Anterior cingulate cortex (tissue), 58 donors: Measurements from ENCODE around the gene SNX32.

Experiments used
- DNase-seq, 58 donors: peaks; one replicate each; lab custom pipeline; 2025; lab: John Stamatoyannopoulos, UW

Gene SNX32

DNA sequence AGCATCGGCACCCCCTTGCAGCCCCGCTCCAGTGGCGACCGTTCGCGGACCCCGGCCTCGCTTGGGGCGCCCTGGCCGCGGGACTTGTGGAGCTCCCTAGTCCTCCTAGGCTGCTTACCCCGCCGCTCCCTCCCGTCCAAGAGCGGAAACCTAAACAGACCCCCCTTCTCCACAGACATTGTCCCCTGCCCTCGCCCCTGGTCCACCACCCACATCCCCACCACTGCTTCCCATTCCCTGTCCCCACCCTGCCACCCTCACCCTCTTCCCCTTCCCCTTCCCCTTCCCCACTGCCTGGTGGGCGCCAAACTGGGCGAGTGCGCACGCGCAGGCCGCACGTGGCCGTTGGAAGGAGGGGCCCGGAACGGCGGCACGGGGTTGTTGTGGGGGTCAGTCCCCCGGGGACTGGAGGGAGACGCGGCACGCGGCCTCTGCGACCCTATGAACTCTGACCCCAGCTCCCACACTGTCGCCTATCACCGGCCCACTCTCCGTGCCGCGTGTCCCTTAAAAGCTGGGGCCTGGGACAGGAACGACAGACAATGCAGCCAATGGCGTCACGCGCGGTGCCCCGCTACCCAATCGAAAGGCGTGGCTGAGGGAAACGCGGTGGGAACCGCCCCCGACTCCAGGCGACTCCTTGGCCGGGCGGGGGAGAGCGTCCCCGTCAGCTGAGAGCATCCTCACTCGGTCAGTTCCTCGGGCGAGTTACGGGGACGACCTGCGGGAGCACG, at the start of gene SNX32:
Gene SNX32 (plus strand): TSS at position 667 of the 734 bp plus-strand sequence. CDS start 103 bp downstream, outside the sequence.
- peak; percentile 59 to 97 (median 92) for DNase-seq

DNA sequence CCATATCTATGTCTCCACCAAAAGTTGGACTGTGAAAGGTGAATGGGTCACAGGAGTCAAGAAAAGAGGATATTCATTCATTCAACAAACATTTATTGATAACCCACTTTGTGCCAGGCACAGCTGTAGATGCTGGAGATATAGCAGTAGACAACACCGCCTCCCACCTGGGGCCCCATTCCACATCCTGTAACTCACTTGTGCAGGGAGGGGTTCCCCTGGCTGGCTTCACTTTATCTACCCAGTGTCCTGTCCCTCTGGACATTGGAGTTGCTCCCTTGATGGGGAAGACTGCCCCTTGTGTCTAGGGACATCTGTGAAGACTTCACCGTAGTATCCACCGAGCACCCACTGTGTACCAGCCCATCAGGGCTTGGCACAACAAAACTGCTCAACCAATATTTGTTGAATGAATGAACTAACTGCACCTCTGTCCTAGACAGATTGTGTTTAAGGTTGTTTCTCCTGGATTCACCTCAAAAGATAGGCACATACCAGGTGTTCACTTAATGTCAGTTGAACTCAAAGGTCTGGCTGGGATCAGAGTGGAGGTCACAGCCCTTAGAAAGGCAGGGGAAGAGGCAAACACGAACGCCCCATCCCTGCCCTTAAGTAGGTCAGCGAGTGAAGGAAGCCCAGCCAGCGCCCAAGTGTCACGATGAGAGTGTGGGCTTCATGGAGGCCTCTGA, 48.3 kb upstream of the SNX32 start:
- DNase-seq: no peak

DNA sequence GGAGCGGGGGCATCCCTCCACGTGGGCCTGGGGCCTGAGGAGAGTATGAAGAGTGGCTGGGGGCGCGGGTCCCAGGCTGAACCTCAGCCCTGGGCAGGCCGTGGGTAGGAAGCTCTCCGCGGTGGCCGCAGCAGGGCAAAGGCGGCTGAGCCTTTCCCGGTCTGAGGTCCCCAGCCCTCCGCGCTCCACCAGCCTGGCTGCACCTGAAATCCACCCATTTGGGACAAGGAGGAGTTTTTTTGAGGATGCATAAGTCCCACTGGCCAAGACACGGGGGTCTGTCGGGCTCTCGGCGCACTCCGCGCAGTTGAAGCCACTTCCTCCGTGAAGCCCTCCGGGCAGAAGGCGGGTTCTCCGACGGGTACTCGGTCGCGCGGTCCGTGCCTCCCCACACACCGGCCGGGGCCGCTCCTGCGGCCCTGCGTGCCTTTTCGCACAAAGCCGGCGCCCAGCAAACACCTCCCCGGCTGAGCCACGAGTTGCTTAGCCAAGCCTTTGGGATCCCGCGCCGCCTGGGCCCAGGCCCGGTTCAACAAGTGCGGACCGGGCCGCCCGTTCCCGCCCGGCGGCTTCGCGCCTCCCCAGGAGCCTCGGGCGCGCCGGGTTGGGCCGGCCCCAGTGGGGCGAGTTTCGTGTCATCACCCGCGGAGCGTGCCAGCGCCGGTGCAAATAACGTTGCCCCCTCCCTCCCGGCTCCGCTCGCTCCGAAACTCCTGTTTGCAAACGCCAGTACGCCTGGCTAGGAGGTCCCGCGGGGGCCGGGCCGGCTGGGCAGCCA, 47.6 kb upstream of the SNX32 start:
- DNase-seq: no peak

DNA sequence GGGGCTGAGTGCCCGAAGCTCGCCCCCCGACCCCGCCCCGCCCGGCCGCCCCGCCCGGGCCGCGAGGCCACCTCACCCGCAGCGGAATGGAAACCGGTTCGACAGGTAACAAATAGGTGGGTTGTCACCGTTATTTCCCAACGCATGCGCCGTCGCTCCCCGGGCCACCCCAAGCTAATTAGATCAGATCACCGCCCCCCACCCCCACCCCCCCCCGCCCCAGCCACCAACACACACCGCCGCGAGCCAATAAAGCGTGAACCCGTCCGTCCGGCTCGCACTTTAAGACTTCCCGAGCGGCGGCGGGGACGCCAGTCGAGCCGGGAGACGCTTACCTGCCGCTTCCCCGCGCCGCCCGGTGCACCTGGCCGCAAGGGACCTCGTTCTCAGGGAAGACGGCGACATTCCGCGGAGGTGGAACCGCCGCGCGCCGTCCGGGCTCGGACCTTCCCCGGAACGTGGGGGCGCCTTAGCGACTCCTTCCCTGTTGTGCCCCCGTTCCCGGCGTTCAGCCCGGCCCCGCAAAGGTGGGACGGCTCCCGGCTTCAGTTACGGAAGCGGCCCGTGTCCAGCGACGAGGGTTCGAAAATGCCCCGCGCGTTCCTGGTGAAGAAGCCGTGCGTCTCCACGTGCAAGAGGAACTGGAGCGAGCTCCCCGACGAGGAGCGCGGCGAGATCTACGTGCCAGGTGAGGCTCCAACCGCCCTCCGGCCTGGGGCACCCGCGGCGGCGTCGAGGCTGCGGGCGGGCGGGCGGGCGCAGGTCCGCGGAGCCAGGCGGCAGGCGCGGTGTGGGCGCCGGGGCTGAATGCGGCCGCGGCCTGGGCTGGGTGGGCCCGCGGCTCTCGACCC, 46.8 kb upstream of the SNX32 start, which contains the start of gene OVOL1:
Gene OVOL1 (plus strand): TSS at position 278 of the 851 bp plus-strand sequence. CDS start 311 bp downstream, at position 589.
- DNase-seq: no peak

DNA sequence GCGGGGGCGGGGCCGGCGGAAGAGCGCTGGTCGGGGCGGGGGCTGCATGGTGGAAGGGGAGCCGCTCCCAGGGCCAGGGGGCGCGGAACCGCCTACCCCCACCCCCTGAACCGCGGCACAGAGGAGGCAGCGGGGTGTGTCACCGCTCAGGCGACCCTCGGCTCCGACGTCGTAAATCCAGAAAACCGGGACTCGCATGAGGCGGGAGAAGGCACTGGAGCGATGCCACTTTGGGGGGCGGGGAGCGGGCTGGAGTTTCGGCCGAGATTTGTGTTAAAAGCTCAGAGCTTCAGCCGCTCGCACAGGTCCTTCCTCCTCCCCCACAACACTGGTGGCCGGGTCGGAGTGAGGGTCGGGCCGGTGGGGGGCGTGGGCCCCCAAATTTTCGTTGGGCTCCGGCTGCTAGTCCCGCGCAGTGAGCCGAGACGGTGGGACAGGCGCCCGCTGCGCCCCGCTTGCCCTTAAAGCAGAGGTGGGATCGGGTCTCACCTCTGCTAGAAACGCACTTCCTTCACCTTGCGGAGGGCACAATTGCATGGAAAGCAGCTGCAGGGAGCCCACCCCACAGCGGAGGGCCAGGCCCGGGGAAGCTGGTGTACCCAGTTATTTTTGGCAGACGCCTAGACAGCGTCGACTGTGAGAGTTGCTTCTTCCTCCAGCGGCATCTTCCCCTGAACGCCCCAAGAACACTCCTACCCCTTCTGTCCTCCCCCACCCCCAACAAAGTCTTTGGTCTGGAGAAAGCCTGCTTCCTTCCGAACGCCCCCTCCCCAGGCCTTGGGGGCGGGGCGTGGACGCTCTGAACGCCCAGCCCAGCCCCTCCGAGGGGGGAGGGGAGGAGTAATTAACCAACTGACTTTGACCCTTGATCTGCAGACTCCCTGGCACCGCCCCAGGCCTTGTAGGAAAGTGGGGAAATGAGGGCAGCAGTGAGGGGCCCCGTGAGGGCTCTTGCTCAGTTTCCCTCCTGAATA, 45.8 kb upstream of the SNX32 start:
- no peak for DNase-seq

DNA sequence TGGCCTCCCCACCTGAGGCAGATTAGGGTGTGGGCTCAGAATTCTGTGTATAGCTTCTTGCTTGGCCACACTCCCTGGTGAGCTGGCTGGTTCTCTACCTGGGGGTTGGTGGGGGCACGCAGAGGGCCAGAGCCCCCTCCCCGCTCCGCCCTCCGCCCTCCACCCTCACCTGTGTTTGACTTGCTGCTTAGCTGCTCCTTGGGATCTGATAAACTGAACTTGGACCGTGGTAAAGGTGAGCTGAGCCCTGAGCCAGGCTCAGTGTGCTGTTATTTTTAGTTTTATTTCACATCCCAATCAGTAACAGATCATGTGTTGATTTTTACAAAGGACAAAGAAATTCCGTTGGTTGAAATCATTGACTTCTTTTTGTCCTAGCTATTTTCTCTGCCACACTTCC, 44.9 kb upstream of the SNX32 start:
- DNase-seq: no peak

DNA sequence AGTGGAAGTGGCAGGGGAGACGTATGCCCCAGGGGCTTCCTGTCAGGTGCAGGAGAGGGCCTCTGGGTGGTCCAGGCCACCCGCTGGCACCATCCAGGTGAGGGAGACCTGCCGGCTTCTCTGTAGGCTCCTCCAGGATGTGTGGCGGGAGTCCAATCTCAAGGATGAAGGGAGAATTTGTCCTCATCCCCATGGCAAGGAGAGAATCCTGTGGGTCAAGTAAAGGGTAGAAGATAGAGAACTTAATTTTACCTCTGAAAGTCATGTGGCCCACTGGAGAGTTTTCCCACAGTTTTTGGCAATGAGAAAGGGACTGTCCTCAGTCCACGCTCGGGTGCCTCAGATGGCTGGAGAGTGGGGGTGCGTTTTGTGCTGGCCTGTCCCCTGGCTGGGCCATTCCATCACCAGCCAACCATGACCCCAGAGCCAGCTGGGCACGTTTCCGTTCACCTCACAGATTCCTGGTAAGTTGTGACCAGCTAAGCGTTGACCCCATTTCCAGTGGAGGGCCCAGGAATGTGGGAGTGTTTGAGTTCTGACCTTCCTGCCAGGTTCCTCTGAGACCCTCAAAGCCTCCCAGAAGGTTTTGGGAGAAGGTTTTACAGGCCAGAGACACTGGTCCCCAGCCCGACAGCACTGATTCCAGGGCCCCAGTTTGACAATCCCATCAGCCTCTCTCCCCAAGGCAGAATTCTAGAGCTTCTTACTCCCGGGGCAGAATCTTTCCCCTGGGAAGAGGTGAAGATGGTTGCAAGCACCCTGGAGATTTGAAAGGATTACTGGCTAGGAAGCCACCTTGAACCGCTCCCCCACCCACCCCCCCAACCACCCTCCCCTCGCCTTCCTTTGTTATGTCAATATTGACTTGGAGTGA, 44.3 kb upstream of the SNX32 start:
- DNase-seq: no peak

DNA sequence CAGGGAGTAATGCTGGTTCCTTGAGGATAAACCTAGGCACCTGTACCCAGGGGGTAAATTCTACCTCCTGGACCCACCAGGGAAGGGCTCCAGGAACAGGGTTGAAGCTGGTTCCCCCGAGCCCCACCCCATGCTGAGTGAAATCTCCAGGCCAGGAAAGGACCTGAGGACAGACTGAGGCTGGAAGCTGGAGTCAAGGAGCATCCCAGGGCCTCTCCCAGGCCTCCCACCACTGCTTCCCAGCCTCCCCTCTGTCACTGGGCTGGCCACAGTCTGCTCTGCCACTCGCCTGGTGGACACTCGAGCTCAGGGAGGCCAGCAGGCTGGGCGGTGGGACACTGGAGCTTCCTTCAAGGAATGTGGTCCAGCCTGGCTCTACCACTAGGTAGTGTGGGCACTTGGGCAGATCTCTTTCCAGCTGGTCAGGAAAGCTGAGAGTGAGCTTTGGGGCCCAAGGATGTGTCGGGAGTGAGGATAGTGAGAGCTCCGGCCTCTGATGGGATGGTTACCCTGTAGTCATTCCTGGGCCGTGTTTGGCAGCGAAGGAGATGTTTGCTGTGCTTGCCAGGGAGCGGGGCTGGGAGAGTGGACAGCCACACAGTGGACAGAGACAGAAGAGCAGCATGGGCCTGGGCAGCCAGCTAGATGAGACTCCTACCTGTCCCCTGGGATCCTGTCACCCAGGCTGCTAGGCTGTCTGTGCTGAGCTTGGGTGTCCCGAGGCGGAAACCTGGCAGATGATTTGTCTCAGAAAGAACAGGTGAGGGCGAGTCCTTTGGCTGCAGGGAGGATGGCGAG, 43.5 kb upstream of the SNX32 start:
- no peak for DNase-seq

DNA sequence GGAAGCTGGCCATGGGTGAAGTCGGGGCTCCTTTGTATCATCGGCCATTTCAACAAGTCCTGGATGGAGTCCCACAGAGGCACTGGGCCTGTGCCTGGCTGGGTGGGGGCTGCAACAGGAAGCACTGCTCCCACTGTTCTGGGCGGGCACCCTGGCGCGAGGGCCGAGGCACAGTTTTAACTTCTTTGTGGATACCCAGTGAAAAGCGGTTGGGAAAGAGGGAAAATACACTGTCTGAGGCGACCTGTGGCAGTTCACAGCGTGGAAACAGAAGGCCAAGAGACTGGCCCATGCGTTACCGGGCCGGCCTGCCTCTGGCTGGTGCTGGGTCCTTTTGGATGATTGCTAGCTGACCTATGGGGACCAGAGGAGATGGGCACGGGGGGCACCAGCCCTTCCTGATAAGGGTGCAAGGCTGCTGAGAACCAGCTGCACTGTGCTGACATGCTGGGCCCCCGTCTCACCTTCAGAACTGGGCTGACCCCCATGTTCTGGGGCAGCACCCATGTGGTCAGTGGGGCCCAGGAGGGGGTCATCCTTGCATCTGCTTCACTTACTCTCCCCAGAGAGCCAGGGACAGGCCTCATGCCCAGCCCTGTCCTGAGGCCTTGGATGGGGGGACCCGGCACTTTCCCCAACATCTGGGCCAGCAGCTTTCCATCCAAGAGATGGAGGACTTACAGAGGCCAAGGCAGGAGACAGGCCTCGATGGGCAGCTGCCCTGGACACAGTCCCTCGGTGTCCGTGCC, 42.7 kb upstream of the SNX32 start:
- DNase-seq: no peak

DNA sequence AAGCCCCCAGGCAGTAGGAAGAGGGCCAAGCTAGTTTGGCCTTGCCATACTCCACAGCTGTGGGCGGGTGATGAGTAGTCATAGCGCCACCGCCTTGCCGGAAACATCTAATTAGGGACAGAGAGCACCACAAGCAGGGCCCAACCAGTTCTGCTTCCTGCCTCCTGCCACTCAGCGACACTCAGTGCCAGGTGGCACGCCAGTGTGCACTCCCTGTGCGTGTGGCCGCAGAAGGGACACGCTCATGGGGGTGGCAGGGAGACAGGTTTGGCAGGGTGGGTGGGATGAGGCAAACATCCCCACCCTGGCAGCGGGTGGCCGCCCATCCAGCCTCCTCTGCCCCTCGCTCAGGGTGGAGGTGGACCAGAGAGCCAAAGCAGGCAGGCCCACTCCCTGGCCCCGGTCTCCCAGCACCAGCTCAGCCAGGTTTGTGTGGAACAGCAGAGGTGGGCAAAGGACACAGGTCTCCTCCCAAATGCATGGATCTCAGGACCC, 42.0 kb upstream of the SNX32 start:
- no peak for DNase-seq

DNA sequence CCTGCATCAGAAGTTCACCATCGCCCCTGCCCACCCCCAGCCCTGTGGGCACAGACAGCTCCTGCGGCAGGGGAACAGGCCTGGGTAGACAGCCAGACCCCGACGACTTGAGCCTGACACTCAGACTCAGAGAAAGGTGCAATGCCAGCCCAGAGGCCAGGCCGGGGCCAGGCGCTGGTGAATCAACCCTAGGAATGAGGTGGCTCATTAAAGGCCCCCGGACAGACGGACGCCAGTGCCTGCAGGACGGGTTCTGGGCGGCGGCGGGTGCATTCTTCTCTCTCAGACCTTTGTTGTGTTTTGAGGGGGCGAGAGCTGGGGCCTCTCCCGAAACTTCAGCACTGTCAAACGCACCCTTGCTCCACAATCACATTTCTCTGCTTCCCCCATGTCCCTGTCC, 41.3 kb upstream of the SNX32 start:
- no peak for DNase-seq

DNA sequence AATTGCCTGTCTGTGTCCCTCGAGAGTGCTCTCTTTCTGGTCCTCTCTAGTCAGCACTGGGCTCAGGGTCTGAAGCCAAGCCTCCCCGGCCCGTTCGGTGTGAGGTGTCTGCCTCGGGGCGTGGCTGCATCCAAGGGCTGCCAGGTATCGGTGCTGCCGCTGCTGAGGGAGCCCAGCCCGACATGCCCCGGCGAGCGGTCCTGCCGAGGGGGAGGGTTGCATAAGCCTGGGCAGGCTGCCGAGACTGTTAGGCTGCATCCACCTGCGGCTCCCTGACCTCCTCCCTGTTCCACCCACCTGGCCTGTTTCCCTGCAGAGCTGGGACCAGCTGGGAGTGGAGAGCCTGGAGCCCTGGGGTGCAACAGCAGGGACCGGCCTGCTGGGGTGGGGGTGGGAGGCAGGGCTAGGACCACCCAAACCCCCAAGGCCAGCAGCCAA, 40.6 kb upstream of the SNX32 start:
- no peak for DNase-seq

DNA sequence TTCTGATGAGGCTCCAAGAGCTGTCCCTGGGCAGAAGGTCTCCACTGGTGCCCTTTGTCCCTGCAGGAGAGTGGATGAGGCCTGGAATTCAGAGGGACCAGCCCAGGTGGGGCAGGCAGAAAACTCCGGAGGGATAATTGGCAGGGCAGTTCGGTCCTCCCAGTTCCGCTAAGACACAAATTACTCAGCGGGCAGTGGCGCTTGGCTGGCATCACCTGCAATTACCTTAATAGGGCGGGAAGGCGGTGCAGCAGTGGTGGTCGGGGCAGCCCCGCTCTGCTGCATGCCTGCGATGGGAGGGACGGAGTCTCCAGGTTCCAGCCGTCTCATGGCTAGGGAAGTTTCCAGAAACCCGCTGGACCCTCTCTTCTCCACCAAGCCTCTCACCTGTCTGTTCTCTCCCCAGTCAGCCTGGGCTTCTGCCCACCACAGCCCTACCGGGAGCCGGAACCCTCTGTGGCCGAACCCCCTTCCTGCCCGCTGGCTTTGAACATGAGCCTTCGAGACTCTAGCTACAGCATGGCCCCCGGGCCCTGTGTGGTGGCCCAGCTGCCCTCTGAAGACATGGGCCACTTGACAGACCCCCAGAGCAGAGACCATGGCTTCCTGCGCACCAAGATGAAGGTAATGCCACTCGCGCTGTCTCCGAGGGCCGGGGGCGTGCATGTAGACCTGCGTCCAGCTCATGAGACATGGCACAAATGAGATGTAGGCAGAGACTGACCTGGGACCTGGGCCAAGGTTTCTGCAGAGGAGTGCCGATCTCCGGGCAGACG, 40.0 kb upstream of the SNX32 start:
- no peak for DNase-seq

DNA sequence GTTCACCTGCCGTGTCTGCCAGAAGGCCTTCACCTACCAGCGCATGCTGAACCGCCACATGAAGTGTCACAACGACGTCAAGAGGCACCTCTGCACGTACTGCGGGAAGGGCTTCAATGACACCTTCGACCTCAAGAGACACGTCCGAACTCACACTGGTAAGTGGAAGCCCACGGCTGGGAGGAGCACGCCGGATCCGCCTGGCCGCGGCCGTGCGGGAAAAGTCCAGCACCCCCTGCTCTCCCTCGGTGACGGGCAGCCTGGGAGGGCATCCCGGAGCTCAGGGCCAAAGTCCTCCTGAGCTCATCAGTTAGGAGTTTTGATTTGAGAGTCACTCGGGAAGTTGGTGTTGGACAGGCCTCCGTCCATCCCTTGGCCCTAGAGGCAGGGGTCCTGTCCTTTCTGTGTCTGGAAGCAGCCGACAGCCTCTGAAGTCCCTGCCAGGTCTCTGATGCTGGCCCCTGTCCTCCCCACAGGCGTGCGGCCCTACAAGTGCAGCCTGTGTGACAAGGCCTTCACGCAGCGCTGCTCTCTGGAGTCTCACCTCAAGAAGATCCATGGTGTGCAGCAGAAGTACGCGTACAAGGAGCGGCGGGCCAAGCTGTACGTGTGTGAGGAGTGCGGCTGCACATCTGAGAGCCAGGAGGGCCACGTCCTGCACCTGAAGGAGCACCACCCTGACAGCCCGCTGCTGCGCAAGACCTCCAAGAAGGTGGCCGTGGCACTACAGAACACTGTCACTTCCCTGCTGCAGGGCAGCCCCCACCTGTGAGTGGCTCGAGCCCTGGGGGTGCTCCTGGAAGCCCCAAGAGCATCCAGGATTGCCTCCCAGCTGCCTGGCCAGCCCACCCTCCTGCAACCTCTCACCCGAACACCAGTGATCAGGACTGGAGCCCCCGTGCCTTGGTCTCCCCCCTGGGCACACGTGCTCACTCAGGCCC, 38.9 kb upstream of the SNX32 start:
- no peak for DNase-seq
